HEK293 (cell line): ENCODE results near the gene FES.

Experiments
- CTCF ChIA-PET: fragments of 350-600 bp; formaldehyde crosslinking; extraction: SDS; loops from one replicate; lab custom pipeline; 2021; ENCODE audit warnings: antibody characterized with exemption; lab: Yijun Ruan, JAX
- POLR2A ChIA-PET: fragments of 300-600 bp; formaldehyde crosslinking; extraction: SDS; loops from one replicate; lab custom pipeline; 2020; ENCODE audit warnings: antibody characterized with exemption, inconsistent platforms; lab: Yijun Ruan, JAX
- H3K27ac ChIP-seq: fragments of 200-500 bp; sonication (Bioruptor generic); 2 replicates; pipeline ENCODE4 v1.5.1; 2014; ENCODE audit warnings: low read depth, low read length, control low read depth, inconsistent platforms; ENCODE audit errors: extremely low read depth
- H3K36me3 ChIP-seq, 2 experiments: fragments of 200-500 bp in 1 of 2; sonication (Bioruptor generic) in 1 of 2; 1 replicate in 1 of 2; 2 replicates in 1 of 2; pipeline ENCODE4 v1.5.1; 2014 to 2017; ENCODE audit warnings: inconsistent platforms in 2 of 2, low read length in 2 of 2; ENCODE audit not compliant: control insufficient read depth in 2 of 2, insufficient read depth in 1 of 2
- H3K4me1 ChIP-seq: fragments of 200-500 bp; sonication (Bioruptor generic); 2 replicates; pipeline ENCODE4 v1.5.1; 2014; ENCODE audit warnings: mild to moderate bottlenecking, low read length, inconsistent platforms; ENCODE audit not compliant: control insufficient read depth, insufficient read depth
- H3K4me3 ChIP-seq: 2 replicates; pipeline ENCODE4 v1.5.1; 2011; ENCODE audit warnings: low read depth, mild to moderate bottlenecking, control low read depth, low read length, moderate library complexity
- H3K9me3 ChIP-seq: fragments of 200-500 bp; sonication (Bioruptor generic); 2 replicates; pipeline ENCODE4 v1.5.1; 2014; ENCODE audit warnings: low read depth, low read length, inconsistent platforms; ENCODE audit not compliant: control insufficient read depth, insufficient read depth
- EGR2 ChIP-seq: fragments of 450-650 bp; formaldehyde crosslinking; IDR thresholded peaks from 2 replicates; pipeline ENCODE4 v1.5.1; 2016; ENCODE audit warnings: low read depth, missing biosample characterization, missing genetic modification characterization
- KLF1 ChIP-seq: fragments of 450-650 bp; formaldehyde crosslinking; IDR thresholded peaks from 2 replicates; pipeline ENCODE4 v1.5.1; 2016; ENCODE audit warnings: missing biosample characterization, missing genetic modification characterization
- KLF7 ChIP-seq: fragments of 450-650 bp; formaldehyde crosslinking; IDR thresholded peaks from 2 replicates; pipeline ENCODE4 v1.5.1; 2016; ENCODE audit warnings: missing biosample characterization, missing genetic modification characterization, borderline replicate concordance
- KLF8 ChIP-seq: fragments of 450-650 bp; formaldehyde crosslinking; IDR thresholded peaks from 2 replicates; pipeline ENCODE4 v1.5.1; 2016; ENCODE audit warnings: missing biosample characterization, missing genetic modification characterization
- MZF1 ChIP-seq: fragments of 450-650 bp; formaldehyde crosslinking; IDR thresholded peaks from 2 replicates; pipeline ENCODE4 v1.5.1; 2017; ENCODE audit warnings: missing biosample characterization, missing genetic modification characterization, borderline replicate concordance
- REPIN1 ChIP-seq: fragments of 450-650 bp; formaldehyde crosslinking; IDR thresholded peaks from 2 replicates; pipeline ENCODE4 v1.5.1; 2017; ENCODE audit warnings: missing biosample characterization, missing genetic modification characterization, low read depth
- TRIM28 ChIP-seq: IDR thresholded peaks from 2 replicates; pipeline ENCODE4 v1.6.1; 2011; ENCODE audit warnings: low read length, control low read depth, borderline replicate concordance
- ZBTB20 ChIP-seq: fragments of 450-650 bp; formaldehyde crosslinking; IDR thresholded peaks from 2 replicates; pipeline ENCODE4 v1.5.1; 2016; ENCODE audit warnings: missing biosample characterization, missing genetic modification characterization
- ZEB2 ChIP-seq: fragments of 450-650 bp; formaldehyde crosslinking; IDR thresholded peaks from 2 replicates; pipeline ENCODE4 v1.5.1; 2016; ENCODE audit warnings: missing biosample characterization, missing genetic modification characterization
- ZNF221 ChIP-seq: fragments of 450-650 bp; formaldehyde crosslinking; IDR thresholded peaks from 2 replicates; pipeline ENCODE4 v1.5.1; 2017; ENCODE audit warnings: missing biosample characterization, missing genetic modification characterization, borderline replicate concordance
- ZNF280D ChIP-seq: fragments of 450-650 bp; formaldehyde crosslinking; IDR thresholded peaks from 2 replicates; pipeline ENCODE4 v1.5.1; 2016; ENCODE audit warnings: missing biosample characterization, missing genetic modification characterization
- ZNF311 ChIP-seq: fragments of 450-650 bp; formaldehyde crosslinking; IDR thresholded peaks from 2 replicates; pipeline ENCODE4 v1.5.1; 2017; ENCODE audit warnings: missing biosample characterization, missing genetic modification characterization, borderline replicate concordance
- ZNF335 ChIP-seq: fragments of 450-650 bp; formaldehyde crosslinking; conservative IDR thresholded peaks from 2 replicates; pipeline ENCODE4 v1.5.1; 2016; ENCODE audit warnings: missing biosample characterization, missing genetic modification characterization
- ZNF510 ChIP-seq: fragments of 450-650 bp; formaldehyde crosslinking; IDR thresholded peaks from 2 replicates; pipeline ENCODE4 v1.5.1; 2018; ENCODE audit warnings: mild to moderate bottlenecking, missing genetic modification characterization, missing biosample characterization; ENCODE audit not compliant: insufficient replicate concordance
- ZNF544 ChIP-seq: fragments of 450-650 bp; formaldehyde crosslinking; IDR thresholded peaks from 2 replicates; pipeline ENCODE4 v1.5.0; 2017; ENCODE audit warnings: missing biosample characterization, missing genetic modification characterization
- ZNF549 ChIP-seq: fragments of 450-650 bp; IDR thresholded peaks from 2 replicates; pipeline ENCODE4 v1.5.1; 2018; ENCODE audit warnings: missing biosample characterization, missing genetic modification characterization, mild to moderate bottlenecking, inconsistent platforms, moderate library complexity
- ZNF555 ChIP-seq: fragments of 450-650 bp; formaldehyde crosslinking; conservative IDR thresholded peaks from 2 replicates; pipeline ENCODE4 v1.5.1; 2017; ENCODE audit warnings: missing biosample characterization, mild to moderate bottlenecking, missing genetic modification characterization, inconsistent platforms
- ZNF639 ChIP-seq: fragments of 450-650 bp; formaldehyde crosslinking; IDR thresholded peaks from 2 replicates; pipeline ENCODE4 v1.5.1; 2016; ENCODE audit warnings: missing biosample characterization, missing genetic modification characterization
- ZNF645 ChIP-seq: fragments of 450-650 bp; formaldehyde crosslinking; IDR thresholded peaks from 2 replicates; pipeline ENCODE4; 2016; ENCODE audit warnings: missing biosample characterization, missing genetic modification characterization
- ZNF677 ChIP-seq: fragments of 450-650 bp; IDR thresholded peaks from 2 replicates; pipeline ENCODE4 v1.5.0; 2018; ENCODE audit warnings: missing biosample characterization, mild to moderate bottlenecking, missing genetic modification characterization, moderate library complexity
- ZNF692 ChIP-seq: fragments of 450-650 bp; formaldehyde crosslinking; IDR thresholded peaks from 2 replicates; pipeline ENCODE4 v1.5.1; 2016; ENCODE audit warnings: missing biosample characterization, missing genetic modification characterization
- ZSCAN23 ChIP-seq: fragments of 450-650 bp; formaldehyde crosslinking; IDR thresholded peaks from 2 replicates; pipeline ENCODE4 v1.5.1; 2016; ENCODE audit warnings: missing biosample characterization, missing genetic modification characterization
- TF ChIP-seq, protein P1 (sequence below): fragments of 450-650 bp; formaldehyde crosslinking; IDR thresholded peaks from 2 replicates; pipeline ENCODE4 v1.5.1; 2016; ENCODE audit warnings: missing biosample characterization, missing genetic modification characterization

Gene FES

GRCh38 chr15:90869601-90870353, 14.5 kb upstream of the FES start (continued):
- no peak for TF ChIP-seq ZNF221 (tag by site-specific recombination)
- peak; percentile 49; the same call in 1 of the 2 replicates for TF ChIP-seq KLF7 (tag by site-specific recombination)
- TF ChIP-seq EGR2 (tag by site-specific recombination) = 0 out of 2 replicates have a peak, but pooled peaks have one; percentile 53
- TF ChIP-seq ZNF555 (tag by site-specific recombination) = no peak
- TF ChIP-seq ZNF549 (tag by site-specific recombination) = no peak
- TF ChIP-seq ZNF692 (tag by site-specific recombination) = peak; percentile 92
- peak; percentile 69 for TF ChIP-seq ZEB2
- TF ChIP-seq ZNF280D (tag by site-specific recombination) = no peak
- peak; percentile 56 for TF ChIP-seq KLF8 (tag by site-specific recombination)
- no peak for TF ChIP-seq ZSCAN23 (tag by site-specific recombination)
- TF ChIP-seq TRIM28 = peak; percentile 91

- Histone ChIP-seq H3K4me3 (peak overlapping the region; percentile 75), H3K36me3 (peaks cover 4 to 6% of the 10 kb centered on the region in 2 experiments; a peak in 2 of 3 replicates), H3K4me1 (peaks cover 54% of the 10 kb centered on the region), H3K9me3 (no peaks in the 10 kb centered on the region), H3K27ac (peak overlapping the region; percentile 96)
- ChIA-PET CTCF (interaction anchor here (0.6 to 1.4 kb wide), 4 partner anchors 62 to 153 kb away, joined by 3 to 8 read pairs (median 3); partner anchors contain the start of gene HDDC3), POLR2A (interaction anchor here (0.6 to 3.0 kb wide), 6 partner anchors 14 to 603 kb away, joined by 3 to 16 read pairs (median 3); partner anchors contain the start of genes BLM, FES, HDDC3 and RCCD1)
- TF ChIP-seq ZNF639 (tag by site-specific recombination) (0 out of 2 replicates have a peak, but pooled peaks have one; percentile 34), REPIN1 (tag by site-specific recombination) (no peak), ZNF311 (no peak), ZNF677 (tag by site-specific recombination) (no peak), ZNF645 (tag by site-specific recombination) (no peak), MZF1 (tag by site-specific recombination) (no peak), ZBTB20 (tag by site-specific recombination) (peak; percentile 96), ZNF510 (no peak), ZNF544 (tag by site-specific recombination) (no peak), ZNF335 (tag by site-specific recombination) (peak; percentile 92; the same call in 1 of the 2 replicates), KLF1 (tag by site-specific recombination) (no peak), ZNF692 (tag by site-specific recombination) (no peak)
- TF ChIP-seq, protein P1, sequence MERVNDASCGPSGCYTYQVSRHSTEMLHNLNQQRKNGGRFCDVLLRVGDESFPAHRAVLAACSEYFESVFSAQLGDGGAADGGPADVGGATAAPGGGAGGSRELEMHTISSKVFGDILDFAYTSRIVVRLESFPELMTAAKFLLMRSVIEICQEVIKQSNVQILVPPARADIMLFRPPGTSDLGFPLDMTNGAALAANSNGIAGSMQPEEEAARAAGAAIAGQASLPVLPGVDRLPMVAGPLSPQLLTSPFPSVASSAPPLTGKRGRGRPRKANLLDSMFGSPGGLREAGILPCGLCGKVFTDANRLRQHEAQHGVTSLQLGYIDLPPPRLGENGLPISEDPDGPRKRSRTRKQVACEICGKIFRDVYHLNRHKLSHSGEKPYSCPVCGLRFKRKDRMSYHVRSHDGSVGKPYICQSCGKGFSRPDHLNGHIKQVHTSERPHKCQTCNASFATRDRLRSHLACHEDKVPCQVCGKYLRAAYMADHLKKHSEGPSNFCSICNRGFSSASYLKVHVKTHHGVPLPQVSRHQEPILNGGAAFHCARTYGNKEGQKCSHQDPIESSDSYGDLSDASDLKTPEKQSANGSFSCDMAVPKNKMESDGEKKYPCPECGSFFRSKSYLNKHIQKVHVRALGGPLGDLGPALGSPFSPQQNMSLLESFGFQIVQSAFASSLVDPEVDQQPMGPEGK (tag by site-specific recombination) = no peak
Observed at GRCh38 chr15:90870354-90871138, 13.8 kb upstream of the FES start.
